ENCODE results near the gene CHSY3.

DNA sequence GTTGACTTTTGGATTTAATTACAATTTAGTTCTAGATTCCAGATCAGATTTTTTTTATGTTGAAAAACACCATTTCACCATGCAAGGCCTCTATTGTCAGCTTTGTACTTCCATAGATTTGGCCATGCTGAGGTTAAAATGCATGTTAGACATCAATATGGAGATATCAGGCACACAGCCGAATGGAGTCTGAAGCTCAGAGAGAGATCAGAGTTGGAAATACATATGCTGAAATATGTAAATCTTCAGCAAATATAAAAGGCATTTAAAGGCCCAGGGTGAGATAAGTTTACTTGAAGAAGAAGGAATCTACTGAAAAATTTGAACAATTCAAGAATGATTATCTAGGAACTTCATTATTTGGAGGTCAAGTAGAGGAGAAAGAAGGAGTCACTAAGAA is 139.6 kb downstream of the CHSY3 start:
- TF ChIP-seq, protein P1, sequence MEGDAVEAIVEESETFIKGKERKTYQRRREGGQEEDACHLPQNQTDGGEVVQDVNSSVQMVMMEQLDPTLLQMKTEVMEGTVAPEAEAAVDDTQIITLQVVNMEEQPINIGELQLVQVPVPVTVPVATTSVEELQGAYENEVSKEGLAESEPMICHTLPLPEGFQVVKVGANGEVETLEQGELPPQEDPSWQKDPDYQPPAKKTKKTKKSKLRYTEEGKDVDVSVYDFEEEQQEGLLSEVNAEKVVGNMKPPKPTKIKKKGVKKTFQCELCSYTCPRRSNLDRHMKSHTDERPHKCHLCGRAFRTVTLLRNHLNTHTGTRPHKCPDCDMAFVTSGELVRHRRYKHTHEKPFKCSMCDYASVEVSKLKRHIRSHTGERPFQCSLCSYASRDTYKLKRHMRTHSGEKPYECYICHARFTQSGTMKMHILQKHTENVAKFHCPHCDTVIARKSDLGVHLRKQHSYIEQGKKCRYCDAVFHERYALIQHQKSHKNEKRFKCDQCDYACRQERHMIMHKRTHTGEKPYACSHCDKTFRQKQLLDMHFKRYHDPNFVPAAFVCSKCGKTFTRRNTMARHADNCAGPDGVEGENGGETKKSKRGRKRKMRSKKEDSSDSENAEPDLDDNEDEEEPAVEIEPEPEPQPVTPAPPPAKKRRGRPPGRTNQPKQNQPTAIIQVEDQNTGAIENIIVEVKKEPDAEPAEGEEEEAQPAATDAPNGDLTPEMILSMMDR (IDR thresholded peaks at IDR 0.05) = no peak
- no peak for TF ChIP-seq POLR2A (IDR thresholded peaks at IDR 0.05)
